K562 (cell line): ENCODE results near the gene CALD1. TPM values are rescaled to one million over a fixed set of nuclear protein-coding genes. Genes with fewer than 3 reads are reported as not detected.

Experiments used
- CREM ChIP-seq: IDR thresholded peaks from 2 replicates; pipeline ENCODE4 v1.6.1; 2014; ENCODE audit warnings: antibody characterized with exemption, low read depth
- HMGN3 ChIP-seq: IDR thresholded peaks from 2 replicates; pipeline ENCODE4 v1.6.1; 2011; ENCODE audit warnings: borderline replicate concordance, low read depth, mild to moderate bottlenecking, mixed read lengths, low read length; ENCODE audit not compliant: insufficient read length; ENCODE audit errors: extremely low read depth
- ZSCAN32 ChIP-seq: fragments of 450-650 bp; formaldehyde crosslinking; IDR thresholded peaks from 2 replicates; pipeline ENCODE4 v1.4.0; 2020; ENCODE audit warnings: mild to moderate bottlenecking, moderate library complexity
- polyA plus RNA-seq, 8 experiments: library from polyadenylated mRNA; depleted of rRNA in 4 of 8; stranded (reverse) in 5 of 8; unstranded in 3 of 8; fragments of >200 nt; fragmentation: Nextera tagmentation in 2 of 8; fragmentation: Illumina TruSeq in 1 of 8; extraction: Ambion mirVana in 2 of 8; extraction: Trizol in 1 of 8; gene quantifications; 2 replicates each; pipeline versions ENCODE4 v1.2.1 to v1.2.3, GENCODE V29; 2011 to 2014; ENCODE audit warnings: inconsistent platforms in 1 of 8, missing spikeins in 1 of 8
- small RNA-seq: library from RNA; depleted of rRNA; stranded (forward); fragments of <200 nt; gene quantifications from one replicate; pipeline ENCODE3, GENCODE V24; 2014
- total RNA-seq, 7 experiments: library from RNA; depleted of rRNA in 6 of 7; stranded (reverse); fragments of >200 nt in 6 of 7; fragmentation: Illumina TruSeq in 2 of 7; extraction: Trizol in 2 of 7; gene quantifications; 2 replicates each; pipeline versions ENCODE4 v1.2.1 to v1.2.3, GENCODE V29; 2011 to 2021; ENCODE audit warnings: low replicate concordance in 1 of 7
- TF ChIP-seq, protein P1 (sequence below): sonication (generic); formaldehyde crosslinking; IDR thresholded peaks from 2 replicates; pipeline ENCODE4 v1.9.0; 2022; ENCODE audit warnings: mild to moderate bottlenecking, missing genetic modification reagents

Gene CALD1
- total and polyA plus RNA-seq, 9 of the 15 experiments (the other 6 are each of a cell fraction or from before 2014, with no cell fraction given) = 0.40 TPM; not detected in 8

DNA sequence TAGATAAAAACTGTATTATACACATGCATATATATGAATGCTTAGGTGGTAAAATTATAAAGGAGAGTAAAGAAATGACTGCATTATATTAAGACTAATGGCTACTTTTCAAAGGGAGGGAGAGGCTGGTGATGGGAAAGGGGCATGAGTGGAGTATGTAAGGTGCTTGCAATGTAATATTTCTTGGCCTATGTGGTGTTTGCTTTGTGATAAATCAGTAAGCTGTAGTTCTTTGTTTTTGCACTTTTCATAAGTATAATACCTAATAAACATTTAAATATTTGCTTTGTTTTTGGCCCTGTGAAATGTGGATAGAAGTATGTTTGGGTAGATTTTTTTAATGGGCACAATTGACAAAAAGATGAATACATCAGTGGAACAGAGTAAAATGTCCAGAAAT is 232.8 kb downstream of the CALD1 start (continued):
- TF ChIP-seq, protein P1, sequence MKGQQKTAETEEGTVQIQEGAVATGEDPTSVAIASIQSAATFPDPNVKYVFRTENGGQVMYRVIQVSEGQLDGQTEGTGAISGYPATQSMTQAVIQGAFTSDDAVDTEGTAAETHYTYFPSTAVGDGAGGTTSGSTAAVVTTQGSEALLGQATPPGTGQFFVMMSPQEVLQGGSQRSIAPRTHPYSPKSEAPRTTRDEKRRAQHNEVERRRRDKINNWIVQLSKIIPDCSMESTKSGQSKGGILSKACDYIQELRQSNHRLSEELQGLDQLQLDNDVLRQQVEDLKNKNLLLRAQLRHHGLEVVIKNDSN = no peak
- TF ChIP-seq HMGN3 (no peak), ZSCAN32 (CRISPR knock-in tag) (no peak), CREM (no peak)
- TF ChIP-seq, all 486 proteins: peak for 0

Small RNA genes lying within 50 kb of the gene (small RNA-seq; reads per million reads assigned to genes)
- gene TUBB3P2 = not detected

Other genes starting within 250 kb of the CALD1 start
- gene AKR1B15, start 230.5 kb upstream of the CALD1 start, total RNA-seq (2014; rRNA removed) = not detected in 2 replicates
- gene AKR1B15, start 230.5 kb upstream of the CALD1 start, total RNA-seq (2014; rRNA removed; fragmentation: Illumina TruSeq; extraction: Trizol) = not detected in 2 replicates
- not detected in 2 replicates for gene AKR1B15, start 230.5 kb upstream of the CALD1 start, total RNA-seq (2015; rRNA removed; fragmentation: Illumina TruSeq; extraction: Trizol)
- not detected in 2 replicates for gene AKR1B15, start 230.5 kb upstream of the CALD1 start, total RNA-seq (2021)
- gene AKR1B15, start 230.5 kb upstream of the CALD1 start, polyA plus RNA-seq (2011; rRNA removed) = not detected in 2 replicates
- not detected in 2 replicates for gene AKR1B15, start 230.5 kb upstream of the CALD1 start, polyA plus RNA-seq (2014; fragmentation: Illumina TruSeq; extraction: Trizol)
- gene AKR1B15, start 230.5 kb upstream of the CALD1 start, polyA plus RNA-seq (2014; fragmentation: Nextera tagmentation; extraction: Ambion mirVana) = not detected
- not detected in 2 replicates for gene AKR1B15, start 230.5 kb upstream of the CALD1 start, polyA plus RNA-seq (2014; rRNA removed)
- 16.2 and 17.1 TPM in 2 replicates for gene BPGM, start 132.8 kb upstream of the CALD1 start, total RNA-seq (2014; rRNA removed)
- gene BPGM, start 132.8 kb upstream of the CALD1 start, total RNA-seq (2014; rRNA removed; fragmentation: Illumina TruSeq; extraction: Trizol) = 21.2 and 22.3 TPM in 2 replicates
- 16.3 and 17.7 TPM in 2 replicates for gene BPGM, start 132.8 kb upstream of the CALD1 start, total RNA-seq (2015; rRNA removed; fragmentation: Illumina TruSeq; extraction: Trizol)
- 14.1 and 15.7 TPM in 2 replicates for gene BPGM, start 132.8 kb upstream of the CALD1 start, total RNA-seq (2021)
- gene BPGM, start 132.8 kb upstream of the CALD1 start, polyA plus RNA-seq (2011; rRNA removed) = 18.0 and 24.1 TPM in 2 replicates
- gene BPGM, start 132.8 kb upstream of the CALD1 start, polyA plus RNA-seq (2014; fragmentation: Illumina TruSeq; extraction: Trizol) = 23.3 and 25.3 TPM in 2 replicates
- 10 to 100 TPM; 33.0 to 46.1 TPM for gene BPGM, start 132.8 kb upstream of the CALD1 start, polyA plus RNA-seq (2014; fragmentation: Nextera tagmentation; extraction: Ambion mirVana)
- gene BPGM, start 132.8 kb upstream of the CALD1 start, polyA plus RNA-seq (2014; rRNA removed) = 17.0 and 20.3 TPM in 2 replicates
- 0.54 and 0.73 TPM in 2 replicates for gene AGBL3, start 206.9 kb downstream of the CALD1 start, total RNA-seq (2014; rRNA removed)
- gene AGBL3, start 206.9 kb downstream of the CALD1 start, total RNA-seq (2014; rRNA removed; fragmentation: Illumina TruSeq; extraction: Trizol) = 1.7 and 2.4 TPM in 2 replicates
- 1.5 and 1.8 TPM in 2 replicates for gene AGBL3, start 206.9 kb downstream of the CALD1 start, total RNA-seq (2015; rRNA removed; fragmentation: Illumina TruSeq; extraction: Trizol)
- 2.1 and 2.9 TPM in 2 replicates for gene AGBL3, start 206.9 kb downstream of the CALD1 start, total RNA-seq (2021)
- 1.9 and 2.5 TPM in 2 replicates for gene AGBL3, start 206.9 kb downstream of the CALD1 start, polyA plus RNA-seq (2011; rRNA removed)
- 2.0 TPM in 2 replicates for gene AGBL3, start 206.9 kb downstream of the CALD1 start, polyA plus RNA-seq (2014; fragmentation: Illumina TruSeq; extraction: Trizol)
- under 1 TPM; 0.71 to 0.75 TPM for gene AGBL3, start 206.9 kb downstream of the CALD1 start, polyA plus RNA-seq (2014; fragmentation: Nextera tagmentation; extraction: Ambion mirVana)
- gene AGBL3, start 206.9 kb downstream of the CALD1 start, polyA plus RNA-seq (2014; rRNA removed) = 1.4 and 1.8 TPM in 2 replicates